Left renal pelvis (tissue), 4 donors: ENCODE data around the gene SLC38A2. TPM values are rescaled to one million over a fixed set of nuclear protein-coding genes. Genes with fewer than 3 reads are reported as not detected.

ENCODE experiments used
- DNase-seq, 4 donors: peaks; one replicate each; pipeline ENCODE4 v3.0.0-alpha.2; 2013; ENCODE audit warnings: low read depth in 4 of 4, low spot score in 3 of 4
- polyA plus RNA-seq, 4 donors: library from polyadenylated mRNA; unstranded; fragments of 120-200 nt; gene quantifications; one replicate each; pipeline ENCODE4 v1.2.1, GENCODE V29; 2013; ENCODE audit not compliant: insufficient read length in 4 of 4

SLC38A2 gene
- polyA plus RNA-seq, 4 donors, result 180 to 241 (median 226) TPM

DNA sequence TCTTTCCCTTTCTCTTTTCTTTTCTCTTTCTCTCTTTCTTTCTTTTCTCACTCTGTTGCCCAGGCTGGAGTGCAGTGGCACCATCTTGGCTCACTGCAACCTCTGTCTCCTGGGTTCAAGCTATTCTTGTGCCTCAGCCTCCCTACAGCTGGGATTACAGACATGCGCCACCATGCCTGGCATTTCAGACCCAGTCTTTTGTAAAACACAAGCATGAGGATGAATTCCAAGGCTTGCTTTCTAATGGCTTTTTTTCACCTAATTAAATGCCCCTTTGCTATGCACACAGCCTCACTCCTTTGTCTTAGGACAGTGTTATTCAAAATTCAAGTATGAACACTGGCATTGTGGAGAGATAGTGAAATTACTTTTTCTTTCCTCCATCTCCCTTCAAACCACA is 6.0 kb upstream of the SLC38A2 start:
- DNase-seq, result no peak

DNA sequence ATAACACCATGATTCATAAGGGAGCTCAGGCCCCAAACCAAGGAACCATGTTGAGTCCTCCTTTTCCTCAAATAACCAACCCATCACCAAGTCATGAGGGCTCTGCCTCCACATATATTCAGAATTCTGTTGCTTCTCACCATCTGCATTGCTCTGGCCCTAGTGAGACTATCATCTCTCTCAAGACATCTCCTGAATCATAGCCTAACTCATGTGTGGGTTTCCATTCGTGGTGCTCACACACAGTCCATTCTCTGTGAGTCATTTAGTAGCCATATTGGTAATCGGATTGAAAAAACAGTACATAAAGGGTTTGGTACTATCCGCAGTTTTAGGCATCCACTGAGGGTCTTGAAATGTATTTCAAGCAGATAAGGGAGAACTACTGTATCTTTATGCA is 5.1 kb upstream of the SLC38A2 start:
- no peak for DNase-seq

DNA sequence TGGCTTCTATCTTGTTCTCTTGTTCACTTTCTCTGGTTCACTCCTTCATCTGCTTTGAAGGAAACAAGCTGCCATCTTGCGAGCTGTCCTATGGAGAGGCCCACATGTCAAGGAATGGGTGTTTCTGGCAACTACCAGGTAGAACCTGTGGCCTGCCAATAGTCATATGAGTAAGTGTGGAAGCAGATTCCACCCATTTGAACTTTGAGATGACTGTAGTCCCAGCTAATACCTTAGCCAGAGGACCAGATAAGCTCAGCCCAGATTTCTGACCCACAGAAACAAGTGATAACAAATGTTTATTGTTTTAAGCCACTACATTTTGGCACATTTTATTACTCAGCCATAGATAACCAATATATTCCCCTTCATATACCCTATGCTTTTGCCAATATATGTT is 4.0 kb upstream of the SLC38A2 start:
- DNase-seq, result no peak

DNA sequence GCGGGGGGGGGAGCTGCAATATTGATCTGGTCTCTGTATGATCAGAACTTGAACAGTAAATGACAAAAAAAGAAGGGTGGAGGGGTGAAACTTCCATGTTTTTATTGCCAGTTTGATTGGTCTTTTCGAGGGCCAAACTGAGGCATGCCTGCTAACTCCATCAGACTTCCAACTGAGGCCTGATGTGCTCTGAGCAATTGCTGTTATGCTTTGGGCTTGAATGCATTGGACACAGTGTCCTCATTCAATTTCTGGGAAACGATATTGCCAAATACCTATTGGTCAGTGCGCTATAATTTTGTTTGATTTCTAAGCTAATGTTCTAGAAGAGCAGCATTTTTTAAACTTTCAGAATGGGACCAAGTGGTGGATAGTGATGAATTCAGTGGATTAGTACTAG is 2.1 kb upstream of the SLC38A2 start:
- DNase-seq, result no peak

DNA sequence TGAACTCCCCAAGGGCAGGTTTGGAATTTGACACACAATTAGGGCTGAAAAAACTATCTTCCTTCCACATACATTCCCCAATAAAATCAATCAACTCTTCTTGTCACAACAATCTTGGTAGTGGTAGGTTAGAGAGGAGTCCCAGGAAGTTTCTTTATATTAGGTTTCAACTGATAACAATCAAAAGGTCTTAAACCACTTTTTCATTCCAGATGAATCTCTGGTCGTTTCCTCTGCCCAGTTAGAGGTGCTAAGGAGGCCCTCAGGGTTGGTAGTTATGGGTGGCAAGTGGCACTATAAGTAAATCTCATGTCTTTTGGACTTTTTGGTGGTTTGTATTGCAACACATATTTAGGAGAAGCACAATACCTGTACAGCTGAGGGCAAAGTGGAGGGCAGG is 1.7 kb upstream of the SLC38A2 start:
- no peak for DNase-seq

DNA sequence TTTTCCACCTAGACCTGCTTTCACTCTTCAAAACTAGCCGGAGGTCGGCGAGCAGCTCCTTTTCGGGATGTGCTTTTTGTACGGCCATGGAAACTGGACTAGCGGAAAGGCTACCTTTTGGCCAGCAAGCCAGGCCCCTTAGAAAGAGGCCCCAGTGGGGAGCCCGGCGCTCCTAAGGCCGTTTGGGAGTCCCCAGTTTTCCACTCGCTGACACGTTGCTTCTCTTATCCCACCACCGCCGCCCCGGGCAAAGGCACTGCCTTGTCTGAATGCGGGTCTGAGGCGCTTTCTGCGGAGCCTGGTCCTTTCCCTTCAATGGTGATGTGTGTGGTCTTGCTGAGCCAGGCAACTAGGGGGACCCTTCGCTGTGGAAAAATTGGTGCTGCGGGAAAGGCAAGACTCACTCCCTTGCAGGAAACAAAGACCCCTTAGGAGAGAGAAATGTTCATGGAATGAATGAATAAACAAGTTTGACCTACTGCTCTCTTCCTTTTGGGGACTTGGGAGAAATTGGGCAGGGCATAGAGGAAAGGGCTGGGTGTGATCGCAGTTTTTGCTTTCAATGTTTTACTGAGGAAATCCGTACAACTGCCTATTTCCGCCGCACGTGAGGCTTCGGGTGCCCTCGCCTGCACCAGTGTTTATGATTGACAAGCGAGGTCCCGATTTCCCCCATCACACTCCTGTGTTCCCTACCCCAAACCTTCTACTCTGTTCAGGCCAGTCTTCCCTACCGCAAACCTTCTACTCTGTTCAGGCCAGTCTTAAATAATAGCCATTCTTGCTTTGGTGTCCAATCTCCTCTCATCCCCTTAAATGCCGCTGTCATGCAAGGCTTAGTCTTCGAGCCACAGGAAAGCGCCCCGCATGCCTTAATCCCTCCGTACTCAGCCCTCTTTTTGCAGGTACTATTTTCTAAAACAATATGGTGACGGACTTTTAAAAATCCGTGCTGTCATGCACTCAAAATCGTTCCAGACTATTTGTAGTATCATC is 1.0 kb upstream of the SLC38A2 start:
- peak in 3 of 4 donors; percentile 55 to 66 (median 60) for DNase-seq

DNA sequence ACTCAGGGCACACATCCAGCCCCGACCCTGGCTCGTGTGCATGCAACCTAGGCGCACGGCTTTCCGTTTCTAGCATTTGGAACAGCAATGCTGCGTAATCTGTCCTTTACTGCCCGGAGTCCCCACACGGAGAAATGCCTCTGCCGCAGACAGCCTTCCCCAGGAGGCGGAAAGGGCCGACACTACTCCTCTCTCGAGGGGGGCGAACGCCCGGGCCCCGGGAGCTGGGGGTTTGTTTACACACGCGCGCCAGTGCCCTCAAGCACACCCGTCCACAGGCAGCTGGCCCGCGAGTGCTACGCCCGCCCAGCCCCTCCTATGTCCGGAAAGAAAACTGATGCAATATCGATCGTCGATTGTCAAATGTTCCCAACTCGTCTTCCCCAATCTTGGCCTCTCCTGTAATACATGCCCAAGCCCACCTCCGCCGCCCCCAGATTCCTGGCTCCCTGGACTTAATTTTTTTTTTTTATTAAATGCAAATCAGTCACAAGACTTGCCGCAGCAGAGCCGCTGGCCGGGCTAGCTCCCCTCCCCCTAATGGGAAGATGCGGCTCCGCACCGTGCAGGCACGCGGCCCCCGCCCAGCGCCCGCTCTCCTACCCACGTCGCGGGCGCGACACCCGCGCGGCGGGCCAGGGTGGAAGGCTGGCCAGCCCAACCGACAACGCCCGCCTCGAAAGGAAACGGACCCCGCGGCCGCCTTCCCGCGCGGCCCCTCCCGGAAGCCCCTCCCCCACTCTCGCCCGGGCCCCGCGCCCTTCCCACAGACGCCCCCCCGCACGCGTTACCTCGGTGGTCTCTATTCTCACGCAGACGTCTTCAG is 642 bp downstream of the SLC38A2 start:
- DNase-seq, result peak in 1 of 4 donors; percentile 37

DNA sequence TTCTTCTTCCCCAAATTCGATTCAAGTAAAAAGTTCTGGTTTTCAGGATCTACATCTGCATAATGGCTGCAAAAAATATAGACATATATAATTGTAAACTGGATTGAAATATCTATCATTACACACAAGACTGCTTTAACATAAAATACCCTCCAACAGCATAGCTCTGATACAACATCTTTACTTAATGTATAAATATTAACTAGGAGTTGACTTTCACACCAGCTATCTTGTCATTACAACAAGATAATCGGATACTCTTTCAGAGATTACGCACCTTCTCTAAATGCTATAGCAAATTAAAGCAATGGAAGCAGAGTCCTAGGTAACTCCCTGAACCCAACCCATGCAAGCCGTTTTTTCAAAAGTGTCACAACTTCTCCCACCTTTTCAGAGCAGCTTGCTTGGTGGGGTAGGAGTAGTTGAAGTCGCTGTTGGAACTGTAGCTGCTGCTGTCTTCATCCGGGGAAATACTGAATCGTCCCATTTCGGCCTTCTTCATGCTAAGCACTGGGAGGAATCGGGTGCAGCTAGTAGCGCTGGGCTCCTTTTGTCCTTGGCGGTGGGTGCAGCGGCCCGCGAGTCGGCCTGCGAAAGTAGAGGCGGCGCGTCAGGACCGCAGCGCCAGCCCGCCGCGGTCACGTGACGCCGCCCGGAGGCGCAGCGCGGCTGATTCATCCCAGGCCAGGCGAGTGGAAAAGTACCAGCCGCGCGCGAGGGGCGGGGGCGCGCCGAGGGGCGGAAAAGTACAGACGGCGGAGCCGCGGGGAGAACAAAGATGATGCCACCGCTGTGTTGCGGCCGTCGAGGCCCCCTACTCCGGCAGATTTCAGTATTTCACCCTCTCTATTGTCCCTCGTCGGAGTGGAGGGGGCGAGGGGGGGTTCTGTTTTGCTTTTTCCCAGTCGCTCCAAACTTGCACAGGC is 1.5 kb downstream of the SLC38A2 start:
- DNase-seq, result peak; percentile 72 to 79 (median 74)

DNA sequence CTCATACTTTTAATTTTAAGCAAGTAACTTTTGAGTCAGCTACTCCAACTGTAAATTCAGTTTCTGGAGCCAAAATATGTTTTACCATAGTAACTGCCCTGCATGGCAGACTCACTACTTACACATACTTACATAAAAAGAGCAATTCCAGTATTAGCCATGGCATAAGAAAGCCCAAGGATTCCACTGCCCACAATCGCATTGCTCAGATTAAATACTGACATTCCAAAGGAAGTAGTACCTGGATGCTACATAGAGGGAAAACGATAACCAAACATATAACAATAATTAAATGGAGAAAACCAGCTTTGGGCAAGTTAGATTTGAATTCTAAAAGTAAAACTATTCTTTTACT is 2.2 kb downstream of the SLC38A2 start:
- no peak for DNase-seq

DNA sequence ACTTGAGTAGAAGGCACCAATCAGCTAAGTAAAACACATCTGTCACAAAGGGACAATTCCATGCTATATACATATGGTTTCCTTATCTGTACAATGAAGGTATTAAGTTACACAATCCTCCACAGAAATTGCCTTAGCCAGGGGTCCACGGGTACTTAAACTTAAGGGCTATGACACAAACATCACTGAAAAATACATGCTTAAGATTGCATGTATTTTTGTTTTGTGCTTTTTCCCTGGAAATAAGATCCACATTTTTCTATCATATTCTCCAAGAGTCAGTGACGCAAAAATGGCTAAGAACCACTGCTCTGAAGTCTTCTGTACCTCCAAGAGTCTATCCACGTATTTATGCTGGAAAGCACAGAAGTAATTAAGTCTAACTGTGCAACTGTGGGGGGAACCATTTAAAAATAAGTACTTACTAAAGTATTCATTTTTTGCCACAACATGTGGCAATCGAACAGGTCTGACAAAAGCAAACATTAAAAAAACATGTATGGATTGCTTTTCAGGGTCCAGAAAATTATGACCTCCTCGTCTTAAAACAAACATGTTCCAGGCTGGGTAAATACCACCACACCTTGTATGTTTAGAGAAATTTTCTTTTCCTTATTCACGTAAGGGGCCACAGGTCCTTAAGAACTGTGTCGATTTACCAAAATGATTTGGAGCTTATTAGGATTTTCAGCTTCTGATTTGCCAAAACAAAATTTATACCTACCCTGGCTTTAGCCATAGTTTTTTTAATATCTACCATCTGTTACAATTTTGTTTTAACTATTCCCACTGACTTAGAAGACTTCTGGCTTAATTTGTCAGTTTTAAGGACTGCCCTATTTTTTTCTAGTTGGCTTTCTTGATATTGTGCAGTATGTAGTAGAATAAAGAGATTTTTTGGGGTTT is 2.8 kb downstream of the SLC38A2 start:
- DNase-seq, result no peak

DNA sequence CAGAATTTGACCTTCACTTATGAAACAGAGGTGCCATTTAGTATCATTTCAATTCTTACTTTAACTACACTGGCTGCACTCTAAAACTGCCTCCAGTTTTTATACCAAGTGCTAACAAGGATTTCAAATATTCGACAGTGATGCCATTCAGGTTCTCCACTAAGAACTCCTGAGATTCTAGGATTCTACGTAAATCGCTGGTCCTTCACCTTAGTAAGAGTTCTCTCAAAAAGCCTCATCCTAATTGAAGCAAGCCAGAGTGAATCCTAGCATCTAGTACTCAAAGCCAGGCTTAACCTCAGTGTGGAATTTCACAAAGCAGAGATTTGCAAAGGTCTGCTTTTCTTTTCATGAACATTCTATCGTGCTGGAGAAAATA is 3.5 kb downstream of the SLC38A2 start:
- no peak for DNase-seq

DNA sequence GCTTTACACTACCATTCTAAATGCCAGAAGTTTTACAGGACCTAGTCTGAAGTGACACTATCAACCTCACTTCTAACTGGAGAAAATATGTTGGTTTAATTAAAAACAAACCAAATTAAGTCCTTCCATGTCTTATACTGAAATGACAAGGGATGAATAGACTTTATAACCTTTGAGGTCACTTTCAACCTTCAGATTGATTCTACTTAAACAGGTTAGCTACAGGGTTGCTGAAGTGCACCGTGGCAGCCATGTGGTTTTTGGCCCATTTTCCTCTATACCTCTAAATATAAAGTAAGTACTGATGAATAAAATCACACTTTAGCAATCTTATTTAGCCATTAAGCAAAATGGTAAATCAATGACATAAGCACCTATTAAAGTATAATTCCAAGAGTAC is 3.9 kb downstream of the SLC38A2 start:
- DNase-seq, result no peak

DNA sequence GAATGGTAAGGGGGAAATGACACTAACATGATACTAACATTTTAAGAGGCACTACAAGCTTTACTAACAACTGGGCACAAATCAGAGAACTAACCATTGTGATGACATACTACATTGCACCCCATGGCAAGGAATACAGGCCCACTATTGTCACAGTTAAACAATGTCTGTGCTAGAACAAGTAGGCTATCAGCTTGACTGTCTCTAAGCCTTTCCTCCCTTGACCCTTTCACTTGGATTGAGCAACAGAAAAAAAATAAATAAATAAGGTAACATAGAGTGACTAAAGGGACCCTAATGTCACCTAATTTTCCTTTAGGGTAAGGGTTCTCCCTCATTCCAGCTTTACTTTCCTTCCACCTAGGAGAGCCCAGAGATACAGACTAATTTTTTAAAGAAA is 4.4 kb downstream of the SLC38A2 start:
- DNase-seq, result no peak

DNA sequence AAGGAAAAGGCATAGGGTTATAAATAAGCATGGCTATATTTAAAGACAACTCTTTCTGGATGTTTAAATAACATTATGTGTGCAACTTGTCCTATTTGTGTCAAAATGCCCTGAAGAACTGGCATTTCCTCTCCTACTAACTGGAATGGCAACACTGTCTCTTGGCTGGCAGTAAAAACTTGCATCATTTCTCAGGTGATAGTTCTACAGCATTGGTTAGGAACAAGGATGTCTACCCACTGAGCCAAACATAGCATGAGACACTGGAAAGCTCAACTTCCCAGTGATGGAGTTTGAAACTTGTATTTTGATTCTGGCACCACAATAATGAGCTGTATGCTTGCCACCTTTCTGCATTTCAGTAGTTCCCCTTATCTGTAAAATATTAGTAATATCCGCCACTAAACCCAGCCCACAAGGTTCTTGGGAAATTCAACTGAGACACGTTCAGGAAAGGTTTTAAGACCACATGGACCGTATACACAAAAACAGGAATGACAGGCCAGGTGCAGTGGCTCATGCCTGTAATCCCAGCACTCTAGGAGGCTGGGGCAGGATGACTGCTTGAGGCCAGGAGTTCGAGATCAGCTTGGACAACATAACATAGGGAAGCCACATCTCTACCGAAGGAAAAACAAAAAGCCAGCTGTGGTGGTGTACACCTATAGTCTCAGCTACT is 5.1 kb downstream of the SLC38A2 start:
- no peak for DNase-seq

DNA sequence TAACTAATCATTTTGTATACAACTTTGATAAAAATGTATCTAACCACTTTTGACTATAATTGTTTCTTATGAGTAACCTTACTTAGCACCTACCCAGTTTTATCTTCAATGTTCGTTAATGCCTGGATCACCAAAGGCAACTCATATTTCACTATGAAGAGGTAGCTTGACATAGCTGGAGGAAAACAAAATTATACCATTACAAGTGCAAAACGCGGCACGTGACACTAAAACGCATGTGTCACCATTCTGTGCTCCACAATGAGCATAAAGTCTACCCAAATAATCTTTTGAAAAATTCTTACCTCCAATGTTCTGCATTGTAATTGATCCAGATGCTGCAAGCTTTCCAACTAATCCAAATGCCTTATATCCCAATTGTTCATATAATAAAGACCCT is 5.8 kb downstream of the SLC38A2 start:
- DNase-seq, result no peak

DNA sequence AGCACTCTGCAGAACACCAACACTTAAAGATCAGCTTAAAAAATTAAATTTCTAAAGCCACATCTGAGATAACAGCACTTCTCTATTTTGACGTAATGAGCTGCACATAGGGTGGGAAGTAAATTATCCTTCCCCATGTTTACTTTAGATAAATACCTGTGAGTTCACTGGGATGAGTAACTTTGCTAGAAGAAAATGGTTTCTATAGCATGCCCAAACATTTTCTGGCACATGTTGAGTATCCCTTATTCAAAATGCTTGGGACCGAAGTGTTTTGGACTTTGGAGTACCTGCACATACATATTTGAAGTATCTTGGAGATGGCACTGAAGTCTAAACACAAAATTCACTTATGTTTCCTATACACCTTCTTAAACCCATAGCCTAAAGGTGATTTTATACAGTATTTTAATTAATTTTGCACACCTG is 6.6 kb downstream of the SLC38A2 start:
- DNase-seq, result no peak

DNA sequence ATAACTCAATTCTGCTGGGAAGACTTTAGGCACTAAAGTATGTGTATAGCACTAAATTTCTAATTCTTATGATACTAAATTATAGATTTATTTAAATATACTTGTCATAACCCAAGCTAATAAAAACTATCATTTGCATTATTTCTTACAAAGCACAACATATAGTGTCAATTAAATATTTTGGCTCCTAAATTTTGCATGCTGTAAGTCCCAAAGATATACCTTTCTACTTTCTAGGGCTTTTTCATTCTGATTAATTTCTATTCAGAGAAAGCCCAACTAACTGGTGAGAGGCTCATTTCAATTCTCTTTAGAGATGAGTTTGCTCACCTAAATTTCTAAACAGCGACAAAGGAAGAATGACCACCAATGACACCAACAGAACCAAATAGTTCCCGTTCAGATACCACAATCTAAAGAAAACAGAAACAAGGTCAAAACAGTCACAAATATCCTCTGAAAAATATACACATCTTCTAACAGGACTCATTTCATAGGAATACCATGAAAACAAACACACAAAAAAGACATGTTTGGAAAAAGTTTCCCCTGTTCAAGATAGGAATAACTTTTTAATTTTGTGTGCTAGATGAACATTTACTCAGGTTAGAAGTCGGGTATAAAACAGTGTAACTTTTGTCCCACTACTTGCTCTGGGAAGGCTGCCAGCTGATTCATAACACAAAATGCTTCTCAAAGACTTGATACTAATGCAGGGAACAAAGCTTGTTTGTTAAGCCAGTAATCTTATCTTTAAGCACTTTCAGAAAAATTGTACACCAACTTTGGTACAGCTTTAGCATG is 7.6 kb downstream of the SLC38A2 start:
- no peak for DNase-seq

DNA sequence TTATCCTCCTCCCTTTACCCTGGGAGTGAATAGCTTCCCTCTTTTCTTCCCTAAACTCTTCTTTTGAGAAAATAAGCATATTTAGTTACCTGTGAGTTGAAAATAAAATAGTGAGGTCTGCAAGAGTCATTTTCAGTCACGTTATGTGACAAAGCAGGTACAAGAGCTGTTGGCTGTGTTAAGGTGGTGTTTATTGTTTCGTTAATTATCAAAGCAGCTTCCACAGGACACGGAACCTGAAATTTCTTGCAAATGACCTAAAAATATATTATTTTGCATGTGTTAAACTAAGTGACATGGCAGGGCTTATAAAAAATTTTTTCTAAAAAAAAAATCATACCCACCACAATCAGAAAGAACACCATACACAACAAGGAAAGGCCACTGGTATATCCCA is 8.3 kb downstream of the SLC38A2 start:
- no peak for DNase-seq
